GM19328 (cell line): ENCODE measurements around the gene HNRNPF.
"Not testable (repeated sequence)": the region's sequence is repeated elsewhere in the genome, so short reads cannot be mapped to it uniquely, and the experiment has no call there.

Experiments used
- ATAC-seq: cut with Tn5 transposase; IDR thresholded peaks from one replicate; pipeline ENCODE4 v1.9.1; 2021; ENCODE audit warnings: mild to moderate bottlenecking, moderate library complexity; ENCODE audit not compliant: unreplicated experiment

The HNRNPF gene

GRCh38 chr10:43421944-43422343 is 13.0 kb upstream of the HNRNPF start:
- ATAC-seq = not testable (repeated sequence)

DNA sequence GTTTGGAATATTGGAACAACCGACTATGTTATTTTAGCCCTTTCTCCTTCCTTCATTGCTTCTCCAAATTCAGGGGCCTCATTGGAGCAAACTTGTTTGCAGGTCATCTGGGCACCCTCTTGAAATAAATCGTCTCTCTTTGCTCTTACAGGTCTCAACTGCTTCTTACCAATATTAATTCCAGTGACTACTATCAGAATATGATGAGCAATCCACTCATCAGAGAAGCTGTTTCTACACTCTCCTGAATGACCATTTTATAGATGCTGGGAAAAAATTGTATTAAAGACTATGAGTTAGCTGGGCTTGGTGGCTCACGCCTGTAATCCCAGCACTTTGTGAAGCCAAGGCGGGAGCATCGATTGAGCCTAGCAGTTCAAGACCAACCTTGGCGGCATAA is 12.5 kb upstream of the HNRNPF start:
- no peak for ATAC-seq

DNA sequence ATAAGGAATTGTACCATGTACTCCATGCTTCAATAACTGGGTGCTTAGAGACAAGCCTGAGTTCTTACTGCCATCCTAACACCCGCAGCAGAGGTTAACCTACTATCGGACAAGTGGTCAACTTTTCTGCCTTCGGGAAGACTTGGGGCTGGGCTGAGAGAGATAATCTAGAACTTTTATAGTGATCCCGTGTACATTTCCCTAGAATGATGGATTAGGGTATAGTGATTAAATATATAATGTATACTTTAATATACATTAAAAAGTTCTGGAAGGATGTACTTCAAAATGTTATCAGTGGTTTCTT is 12.2 kb upstream of the HNRNPF start:
- ATAC-seq = no peak

GRCh38 chr10:43420369-43421200 is 11.6 kb upstream of the HNRNPF start:
- peak; percentile 73 for ATAC-seq

GRCh38 chr10:43419997-43420368 is 11.0 kb upstream of the HNRNPF start:
- ATAC-seq = no peak

DNA sequence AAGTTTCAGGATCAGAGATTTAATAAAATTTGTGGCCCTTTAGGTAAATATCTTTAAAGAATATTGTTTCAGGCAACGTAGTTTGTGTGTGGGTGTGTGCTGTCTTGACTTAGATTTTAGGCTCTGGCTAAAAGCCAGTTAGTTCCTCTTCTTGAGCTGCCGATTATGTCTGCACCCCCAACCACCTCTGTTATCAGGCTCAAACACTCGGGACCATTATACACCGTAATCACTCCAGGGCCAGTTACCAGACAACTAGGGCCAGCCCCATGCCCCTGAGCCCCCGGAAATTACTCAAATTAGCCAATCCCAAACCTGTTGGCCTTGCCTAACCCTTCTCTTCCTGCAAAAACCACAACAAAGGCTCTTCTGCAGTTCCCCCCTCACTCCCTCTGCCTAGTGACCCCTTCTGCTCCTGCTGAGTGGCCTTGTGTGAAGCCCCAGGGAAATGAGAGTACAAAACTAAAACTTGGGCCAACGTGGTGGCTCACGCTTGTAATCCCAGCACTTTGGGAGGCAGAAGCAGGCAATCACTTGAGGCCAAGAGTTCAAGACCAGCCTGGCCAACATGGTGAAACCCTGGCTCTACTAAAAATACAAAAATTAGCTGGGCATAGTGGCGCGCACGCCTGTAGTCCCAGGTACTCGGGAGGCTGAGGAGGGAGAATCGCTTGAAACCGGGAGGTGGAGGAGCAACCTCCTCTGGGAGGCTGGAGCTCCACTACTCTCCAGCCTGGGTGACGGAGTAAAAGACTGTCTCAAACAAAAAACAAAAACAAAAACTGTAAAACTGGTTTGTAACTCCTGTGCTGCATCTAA is 9.2 kb upstream of the HNRNPF start:
- no peak for ATAC-seq

- ATAC-seq = no peak
Observed at GRCh38 chr10:43415544-43415943, 6.6 kb upstream of the HNRNPF start.

DNA sequence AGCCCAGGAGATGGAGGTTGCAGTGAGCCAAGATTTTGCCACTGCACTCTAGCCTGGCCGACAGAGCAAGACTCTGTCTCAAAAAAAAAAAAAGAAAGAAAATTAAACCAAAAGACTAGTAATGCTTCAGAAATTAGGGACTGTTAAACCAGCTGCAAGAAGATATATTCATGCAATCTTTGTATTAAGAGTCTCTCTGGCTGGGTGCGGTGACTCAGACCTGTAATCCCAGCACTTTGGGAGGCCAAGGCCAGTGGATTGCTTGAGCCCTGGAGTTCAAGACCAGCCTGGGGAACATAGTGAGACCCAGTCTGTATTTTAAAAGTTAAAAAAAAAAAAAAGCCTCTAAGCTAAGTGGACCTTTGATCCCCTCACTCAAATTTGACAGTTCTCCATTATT is 2.5 kb upstream of the HNRNPF start:
- ATAC-seq = no peak

DNA sequence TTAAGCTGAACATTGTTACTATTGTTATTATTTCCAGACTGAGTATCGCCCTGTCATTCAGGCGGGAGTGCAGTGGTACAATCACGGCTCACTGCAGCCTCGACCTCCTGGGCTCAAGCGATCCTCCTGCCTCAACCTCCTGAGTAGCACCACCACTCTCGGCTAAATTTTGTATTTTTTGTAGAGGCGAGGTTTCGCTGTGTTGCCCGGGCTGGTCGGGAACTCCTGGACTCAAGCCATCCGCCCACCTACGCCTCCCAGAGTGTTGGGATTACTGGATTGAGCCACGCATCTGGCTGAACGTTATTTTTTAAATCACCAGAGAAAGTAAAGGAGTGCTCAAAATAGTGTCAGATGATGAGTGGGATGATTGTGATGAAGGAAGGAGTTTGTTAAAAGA is 1.4 kb upstream of the HNRNPF start:
- no peak for ATAC-seq

DNA sequence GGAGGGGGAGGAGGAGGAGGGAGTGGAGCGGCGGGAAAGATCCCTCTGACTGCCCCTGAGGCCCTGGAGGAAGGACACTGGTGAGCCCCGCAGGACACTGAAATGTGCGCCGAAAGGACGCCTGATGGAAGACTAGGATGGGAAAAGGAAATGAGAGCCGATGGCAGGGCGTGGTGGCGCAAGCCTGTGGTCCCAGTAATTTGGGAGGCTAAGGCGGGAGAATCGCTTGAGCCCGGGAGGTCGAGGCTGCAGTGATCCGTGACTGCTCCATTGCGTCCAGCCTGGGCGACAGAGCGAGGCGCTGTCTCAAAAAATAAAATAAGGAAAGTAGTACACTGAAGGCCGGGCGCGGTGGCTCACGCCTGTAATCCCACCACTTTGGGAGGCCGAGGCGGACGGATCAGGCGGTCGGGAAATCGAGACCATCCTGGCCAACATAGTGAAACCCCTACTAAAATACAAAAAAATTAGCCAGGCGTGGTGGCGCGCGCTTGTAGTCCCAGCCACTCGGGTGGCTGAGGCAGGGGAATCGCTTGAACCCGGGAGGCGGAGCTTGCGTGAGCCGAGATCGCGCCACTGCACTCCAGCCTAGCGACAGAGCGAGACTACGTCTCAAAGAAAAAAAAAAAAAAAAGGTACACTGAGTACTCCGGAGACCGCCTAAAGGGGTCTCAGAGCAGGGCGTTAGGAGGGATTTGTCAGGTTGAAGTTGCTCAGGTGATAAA is 561 bp upstream of the HNRNPF start:
- ATAC-seq = no peak

- ATAC-seq = no peak
Observed at GRCh38 chr10:43408331-43408709, 666 bp downstream of the HNRNPF start.

DNA sequence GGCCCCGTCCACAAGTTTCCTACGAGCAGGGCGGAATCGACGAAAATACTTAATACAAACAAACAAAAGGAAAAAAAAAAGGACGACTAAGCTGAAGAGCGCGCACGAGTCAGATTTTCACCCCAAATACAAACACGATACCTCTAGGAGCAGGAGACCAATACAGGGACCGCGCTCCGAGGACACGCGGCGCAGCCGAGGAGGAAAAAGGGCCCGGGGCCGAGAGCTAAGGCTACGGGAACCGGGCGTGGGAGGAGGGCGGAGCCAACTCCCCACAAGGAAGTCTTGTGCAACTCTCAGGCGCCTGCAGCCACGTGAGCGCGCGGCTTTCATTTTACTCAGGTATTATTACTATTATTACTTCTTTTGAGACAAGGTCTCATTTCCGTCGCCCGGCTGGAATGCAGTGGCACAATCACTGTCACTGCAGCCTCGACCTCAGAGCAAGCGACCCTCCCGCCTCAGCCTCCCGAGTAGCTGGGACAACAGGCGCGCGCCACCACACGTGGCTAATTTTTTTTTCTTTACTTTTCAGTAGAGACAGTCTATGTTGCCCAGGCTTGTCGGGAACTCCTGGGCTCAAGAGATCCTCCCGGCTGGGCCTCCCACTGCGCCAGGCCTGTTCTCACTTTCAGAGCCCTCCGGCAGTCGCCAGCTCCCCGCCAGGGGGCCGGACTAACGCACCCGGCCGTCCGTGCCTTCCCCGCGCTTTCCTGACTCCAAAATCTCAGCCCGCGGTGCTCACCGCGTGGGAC is 1.2 kb downstream of the HNRNPF start:
- ATAC-seq = peak; percentile 38

DNA sequence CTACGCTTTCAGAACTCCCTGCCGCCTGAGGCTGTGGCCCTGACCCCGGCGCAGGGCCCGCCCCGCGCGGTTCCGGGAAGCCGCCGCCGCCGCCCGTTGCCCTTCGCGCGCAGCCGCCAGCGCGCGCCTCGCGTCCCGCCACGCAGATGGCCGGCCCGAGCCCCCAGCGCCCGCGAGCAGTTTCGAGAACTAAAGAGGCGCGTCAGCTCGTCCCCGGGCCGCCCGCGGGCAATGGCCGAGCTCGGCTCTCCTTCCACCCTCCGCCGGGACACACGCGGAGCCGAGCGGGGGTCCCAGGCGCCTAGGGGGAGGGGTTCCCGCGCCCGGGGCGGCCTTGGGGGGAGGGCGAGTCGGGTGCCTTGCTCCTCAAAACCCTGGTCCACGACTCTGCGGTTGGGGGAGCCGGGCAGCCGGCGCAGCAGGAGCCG is 1.8 kb downstream of the HNRNPF start:
- no peak for ATAC-seq

DNA sequence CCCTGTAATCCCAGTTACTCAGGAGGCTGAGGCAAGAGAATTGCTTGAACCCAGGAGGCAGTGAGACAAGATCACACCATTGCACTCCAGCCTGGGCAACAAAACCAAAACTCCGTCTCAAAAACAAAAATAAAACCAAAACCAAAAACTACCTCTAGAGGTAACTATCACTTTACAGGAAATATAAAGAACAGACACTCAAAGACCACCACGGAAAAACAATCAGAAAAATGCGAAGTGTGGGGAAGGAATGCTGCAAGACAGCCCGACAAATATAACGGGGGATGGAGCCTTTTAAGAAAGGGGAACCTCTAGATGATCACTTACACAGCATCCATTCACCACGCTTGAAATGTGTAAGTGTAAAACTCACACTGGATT is 4.3 kb downstream of the HNRNPF start:
- ATAC-seq = no peak

- no peak for ATAC-seq
Observed at GRCh38 chr10:43403911-43404703, 4.9 kb downstream of the HNRNPF start.

GRCh38 chr10:43402880-43403452 is 6.0 kb downstream of the HNRNPF start:
- ATAC-seq = no peak

GRCh38 chr10:43402176-43402575 is 6.8 kb downstream of the HNRNPF start:
- ATAC-seq = no peak

DNA sequence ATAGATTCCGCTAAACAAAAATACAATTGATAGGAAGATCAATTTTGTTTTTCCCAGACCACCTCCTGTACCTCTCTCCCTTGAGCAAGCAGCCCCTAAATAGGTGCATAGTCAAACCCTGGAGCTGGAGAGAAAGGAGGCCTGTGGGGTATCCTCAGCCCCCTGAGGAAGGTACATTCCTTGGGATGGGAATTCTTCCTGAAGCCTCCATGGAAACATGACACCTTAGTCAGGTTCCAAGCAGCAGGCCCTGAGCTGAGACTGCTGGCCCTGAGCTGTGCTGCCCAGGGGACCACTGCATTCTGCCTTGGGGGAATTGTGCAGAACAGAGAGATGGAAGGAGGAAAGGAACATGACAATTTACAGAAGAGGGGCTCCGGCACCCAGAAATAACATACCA is 7.4 kb downstream of the HNRNPF start:
- ATAC-seq = no peak

DNA sequence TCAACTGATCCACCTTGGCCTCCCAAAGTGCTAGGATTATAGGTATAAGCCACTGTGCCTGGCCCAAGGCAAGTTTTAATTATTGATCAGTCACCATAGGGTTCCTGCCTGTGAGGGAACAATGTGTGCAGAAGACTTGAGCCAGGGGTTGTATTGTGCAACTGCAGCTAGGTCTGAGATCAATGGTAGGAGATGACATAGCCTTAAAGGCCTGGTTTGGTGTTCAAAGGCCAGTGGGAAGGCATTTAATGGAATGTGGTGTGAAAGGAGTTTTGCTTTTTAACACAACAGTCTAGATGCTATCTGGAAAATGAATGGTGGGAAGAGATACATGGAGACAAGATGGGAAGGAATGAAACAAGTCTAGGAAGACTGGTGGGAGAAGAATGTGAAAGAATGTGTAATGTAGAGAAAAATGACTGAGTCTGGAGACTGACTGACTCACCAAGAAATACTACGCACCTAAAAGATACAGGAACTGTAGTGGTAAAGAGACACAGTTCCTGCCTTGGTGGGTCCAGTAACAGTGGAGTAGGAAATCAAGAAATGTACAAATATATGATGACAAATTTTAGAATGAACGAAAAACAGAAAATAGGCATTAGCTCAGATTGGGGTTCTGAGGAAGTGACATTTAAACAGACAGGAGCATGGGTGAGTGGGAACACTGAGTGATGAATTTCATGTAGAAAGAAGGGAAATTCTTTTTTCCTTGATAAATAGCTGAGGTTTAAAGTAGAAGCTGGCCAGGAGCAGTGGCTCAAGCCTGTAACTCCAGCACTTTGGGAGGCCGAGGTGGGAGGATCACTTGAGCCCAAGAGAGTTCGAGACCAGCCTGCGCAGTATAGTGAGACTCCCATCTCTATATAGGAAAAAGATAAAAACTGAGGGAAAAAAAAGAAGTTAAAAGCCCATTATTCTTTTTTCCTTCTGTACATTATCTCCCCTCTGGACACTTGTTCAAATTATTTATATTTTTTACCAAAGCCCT is 9.4 kb downstream of the HNRNPF start:
- ATAC-seq = no peak
